Neural progenitor cell (in vitro differentiated cells): ENCODE measurements around the gene IL17B. TPM values are rescaled to one million over a fixed set of nuclear protein-coding genes. Genes with fewer than 3 reads are reported as not detected.

ENCODE experiments used
- DNase-seq: peaks from one replicate; pipeline ENCODE4 v3.0.0-alpha.2; 2016; ENCODE audit warnings: low spot score
- H2AFZ ChIP-seq: fragments of 200-600 bp; sonication (generic); replicated peaks from 2 replicates; pipeline ENCODE4 v1.6.1; 2016; ENCODE audit warnings: antibody characterized with exemption
- H3F3A ChIP-seq: fragments of 200-600 bp; sonication (generic); 2 replicates; pipeline ENCODE4 v1.6.1; 2016; ENCODE audit warnings: antibody characterized with exemption, low read depth
- H3K27ac ChIP-seq: fragments of 200-600 bp; sonication (generic); 2 replicates; pipeline ENCODE4 v1.5.1; 2016; ENCODE audit warnings: mild to moderate bottlenecking
- H3K27me3 ChIP-seq: fragments of 200-600 bp; sonication (generic); 2 replicates; pipeline ENCODE4 v1.6.1; 2016; ENCODE audit warnings: mild to moderate bottlenecking, moderate library complexity
- H3K36me3 ChIP-seq: fragments of 200-600 bp; sonication (generic); 2 replicates; pipeline ENCODE4 v1.5.1; 2016
- H3K4me1 ChIP-seq: fragments of 200-600 bp; sonication (generic); 2 replicates; pipeline ENCODE4 v1.6.1; 2016; ENCODE audit warnings: mixed run types
- H3K4me2 ChIP-seq: fragments of 200-600 bp; sonication (generic); 2 replicates; pipeline ENCODE4 v1.6.1; 2016
- H3K4me3 ChIP-seq: fragments of 200-600 bp; sonication (generic); 2 replicates; pipeline ENCODE4 v1.5.1; 2016
- H3K79me2 ChIP-seq: fragments of 200-600 bp; sonication (generic); 2 replicates; pipeline ENCODE4 v1.6.1; 2016; ENCODE audit warnings: low read depth
- H3K9ac ChIP-seq: fragments of 200-600 bp; sonication (generic); 2 replicates; pipeline ENCODE4 v1.6.1; 2016
- H3K9me3 ChIP-seq: fragments of 200-600 bp; sonication (generic); 2 replicates; pipeline ENCODE4 v1.5.1; 2016; ENCODE audit warnings: low read depth
- H4K20me1 ChIP-seq: fragments of 200-600 bp; sonication (generic); 2 replicates; pipeline ENCODE4 v1.6.1; 2016; ENCODE audit warnings: low read depth
- H3K27ac Mint-ChIP-seq: 3 replicates; pipeline ENCODE4 v1.8.0; 2021; ENCODE audit warnings: mixed read lengths
- H3K27me3 Mint-ChIP-seq: 2 replicates; pipeline ENCODE4 v1.8.0; 2022; ENCODE audit warnings: low read depth, mild to moderate bottlenecking, inconsistent platforms, moderate library complexity, mixed read lengths; ENCODE audit not compliant: insufficient read depth
- H3K36me3 Mint-ChIP-seq: 3 replicates; pipeline ENCODE4 v1.8.0; 2021; ENCODE audit warnings: mixed read lengths
- H3K4me1 Mint-ChIP-seq: 3 replicates; pipeline ENCODE4 v1.8.0; 2021; ENCODE audit warnings: mixed read lengths
- H3K4me3 Mint-ChIP-seq: 3 replicates; pipeline ENCODE4 v1.8.0; 2021; ENCODE audit warnings: mild to moderate bottlenecking, moderate library complexity, mixed read lengths
- H3K9me3 Mint-ChIP-seq: 3 replicates; pipeline ENCODE4 v1.8.0; 2020; ENCODE audit warnings: mixed read lengths
- CTCF ChIP-seq: fragments of 200-600 bp; sonication (generic); IDR thresholded peaks from 2 replicates; pipeline ENCODE4 v1.5.1; 2017; ENCODE audit warnings: antibody characterized with exemption, mild to moderate bottlenecking
- EZH2 ChIP-seq: fragments of 200-600 bp; sonication (generic); IDR thresholded peaks from 2 replicates; pipeline ENCODE4 v1.6.1; 2017; ENCODE audit warnings: antibody characterized with exemption, mild to moderate bottlenecking, moderate library complexity
- EZH2phosphoT487 ChIP-seq: fragments of 200-600 bp; sonication (generic); IDR thresholded peaks from 2 replicates; pipeline ENCODE4 v1.6.1; 2017; ENCODE audit warnings: antibody characterized with exemption
- total RNA-seq: library from RNA; depleted of rRNA; stranded (reverse); fragments of >200 nt; gene quantifications from 2 replicates; pipeline ENCODE4 v1.2.3, GENCODE V29; 2015; ENCODE audit warnings: low replicate concordance

The IL17B gene
- total RNA-seq, 1 donor from 2014 or later, result not detected

- H2AFZ ChIP-seq, result no peak overlapping the region
- H3K27me3 ChIP-seq, result no peaks in the 10 kb centered on the region
- peaks cover 51% of the 10 kb centered on the region for H3K79me2 ChIP-seq
- DNase-seq, result no peak
- H3K36me3 ChIP-seq, result peaks cover 18% of the 10 kb centered on the region
- H3K4me3 Mint-ChIP-seq, result peak overlapping the region; percentile 55
- no peak overlapping the region for H3K9ac ChIP-seq
- no peak overlapping the region for H3K27ac ChIP-seq
- TF ChIP-seq EZH2phosphoT487, result no peak
- TF ChIP-seq EZH2, result no peak
- H3K27me3 Mint-ChIP-seq, result peaks cover 2% of the 10 kb centered on the region
- peaks cover 10% of the 10 kb centered on the region for H3K36me3 Mint-ChIP-seq
- peaks cover 8% of the 10 kb centered on the region for H3K4me1 ChIP-seq
- no peak overlapping the region for H3K4me2 ChIP-seq
- H4K20me1 ChIP-seq, result no peaks in the 10 kb centered on the region
- peaks cover 28% of the 10 kb centered on the region for H3F3A ChIP-seq
- H3K4me3 ChIP-seq, result no peak overlapping the region
- no peaks in the 10 kb centered on the region for H3K9me3 Mint-ChIP-seq
- peaks cover 19% of the 10 kb centered on the region for H3K4me1 Mint-ChIP-seq
- no peaks in the 10 kb centered on the region for H3K9me3 ChIP-seq
- H3K27ac Mint-ChIP-seq, result no peak overlapping the region
Observed at GRCh38 chr5:149356391-149356790, 22.7 kb downstream of the IL17B start.

GRCh38 chr5:149355688-149356087, 23.4 kb downstream of the IL17B start:
- Mint-ChIP-seq H3K9me3 (no peaks in the 10 kb centered on the region), H3K27ac (no peak overlapping the region), H3K4me3 (no peak overlapping the region), H3K27me3 (peaks cover 2% of the 10 kb centered on the region), H3K36me3 (peaks cover 15% of the 10 kb centered on the region), H3K4me1 (peaks cover 19% of the 10 kb centered on the region)
- DNase-seq, result no peak
- H3K27ac ChIP-seq, result no peak overlapping the region
- no peak overlapping the region for H3K4me3 ChIP-seq
- H3K27me3 ChIP-seq, result no peaks in the 10 kb centered on the region
- no peaks in the 10 kb centered on the region for H3K9me3 ChIP-seq
- H3K36me3 ChIP-seq, result peaks cover 20% of the 10 kb centered on the region
- no peak overlapping the region for H3K9ac ChIP-seq
- H3K79me2 ChIP-seq, result peaks cover 53% of the 10 kb centered on the region
- H3F3A ChIP-seq, result peaks cover 28% of the 10 kb centered on the region
- H4K20me1 ChIP-seq, result no peaks in the 10 kb centered on the region
- no peak overlapping the region for H2AFZ ChIP-seq
- H3K4me1 ChIP-seq, result peaks cover 8% of the 10 kb centered on the region
- no peak overlapping the region for H3K4me2 ChIP-seq
- TF ChIP-seq EZH2phosphoT487, result no peak
- no peak for TF ChIP-seq EZH2
- TF ChIP-seq CTCF, result no peak

GRCh38 chr5:149353911-149354310, 25.2 kb downstream of the IL17B start:
- H3K27ac ChIP-seq, result no peak overlapping the region
- peaks cover 28% of the 10 kb centered on the region for H3F3A ChIP-seq
- H3K79me2 ChIP-seq, result peaks cover 54% of the 10 kb centered on the region
- H3K9me3 Mint-ChIP-seq, result no peaks in the 10 kb centered on the region
- DNase-seq, result no peak
- H3K4me2 ChIP-seq, result no peak overlapping the region
- H3K9ac ChIP-seq, result no peak overlapping the region
- no peaks in the 10 kb centered on the region for H3K9me3 ChIP-seq
- no peak overlapping the region for H3K27ac Mint-ChIP-seq
- H3K4me3 Mint-ChIP-seq, result no peak overlapping the region
- H3K4me3 ChIP-seq, result no peak overlapping the region
- no peaks in the 10 kb centered on the region for H3K27me3 ChIP-seq
- H4K20me1 ChIP-seq, result no peaks in the 10 kb centered on the region
- H3K4me1 Mint-ChIP-seq, result peaks cover 16% of the 10 kb centered on the region
- H2AFZ ChIP-seq, result no peak overlapping the region
- H3K36me3 Mint-ChIP-seq, result peaks cover 27% of the 10 kb centered on the region
- peaks cover 2% of the 10 kb centered on the region for H3K27me3 Mint-ChIP-seq
- no peak for TF ChIP-seq CTCF
- no peak for TF ChIP-seq EZH2
- TF ChIP-seq EZH2phosphoT487, result no peak
- H3K36me3 ChIP-seq, result peaks cover 28% of the 10 kb centered on the region
- peaks cover 8% of the 10 kb centered on the region for H3K4me1 ChIP-seq

- Histone ChIP-seq H2AFZ (no peak overlapping the region), H4K20me1 (peaks cover 8% of the 10 kb centered on the region), H3K4me3 (no peak overlapping the region), H3K4me1 (peaks cover 4% of the 10 kb centered on the region), H3K79me2 (peaks cover 60% of the 10 kb centered on the region), H3K36me3 (peaks cover 37% of the 10 kb centered on the region), H3K9me3 (no peaks in the 10 kb centered on the region), H3K27me3 (no peaks in the 10 kb centered on the region), H3K27ac (no peak overlapping the region), H3K9ac (no peak overlapping the region), H3F3A (peaks cover 24% of the 10 kb centered on the region), H3K4me2 (no peak overlapping the region)
- no peak for TF ChIP-seq CTCF
- no peak for TF ChIP-seq EZH2
- no peak for TF ChIP-seq EZH2phosphoT487
- Mint-ChIP-seq H3K36me3 (peaks cover 34% of the 10 kb centered on the region), H3K27ac (no peak overlapping the region), H3K4me3 (no peak overlapping the region), H3K27me3 (no peaks in the 10 kb centered on the region), H3K9me3 (no peaks in the 10 kb centered on the region), H3K4me1 (peaks cover 9% of the 10 kb centered on the region)
- no peak for DNase-seq
Observed at GRCh38 chr5:149352169-149352568, 26.9 kb downstream of the IL17B start.
